HL-60/S4 treated with retinoic acid at 250 ng/mL for 4 days and 3 days (cell line): ENCODE results near the gene KPNA6.

ENCODE experiments used
- in situ Hi-C: fragments of 300-500 bp; cut with MboI; formaldehyde crosslinking; loops from 2 replicates; pipeline ENCODE4 v1.7.0; 2022; ENCODE audit warnings: low sequenced_read_pairs

Gene KPNA6

DNA sequence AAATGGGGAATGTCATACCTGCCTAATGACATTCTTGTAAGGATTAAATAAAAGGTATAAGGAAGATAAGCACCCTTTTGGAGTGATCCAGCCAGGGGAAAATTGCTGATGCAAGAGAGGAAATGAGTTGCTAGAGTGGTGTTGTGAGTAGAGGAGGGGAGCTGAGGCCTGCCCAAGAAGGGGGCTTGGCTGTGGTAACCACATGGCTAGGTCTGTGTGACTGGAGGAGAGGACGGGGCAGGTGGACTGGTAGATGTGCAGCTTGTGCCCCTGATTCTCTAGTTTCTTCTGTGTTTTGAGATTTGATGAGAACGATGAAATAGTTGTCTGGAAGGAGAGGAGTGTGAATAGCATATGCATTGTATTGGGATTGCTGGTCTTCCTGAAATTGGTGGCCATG is 78.2 kb downstream of the KPNA6 start:
- in situ Hi-C loops, result no loop called here

DNA sequence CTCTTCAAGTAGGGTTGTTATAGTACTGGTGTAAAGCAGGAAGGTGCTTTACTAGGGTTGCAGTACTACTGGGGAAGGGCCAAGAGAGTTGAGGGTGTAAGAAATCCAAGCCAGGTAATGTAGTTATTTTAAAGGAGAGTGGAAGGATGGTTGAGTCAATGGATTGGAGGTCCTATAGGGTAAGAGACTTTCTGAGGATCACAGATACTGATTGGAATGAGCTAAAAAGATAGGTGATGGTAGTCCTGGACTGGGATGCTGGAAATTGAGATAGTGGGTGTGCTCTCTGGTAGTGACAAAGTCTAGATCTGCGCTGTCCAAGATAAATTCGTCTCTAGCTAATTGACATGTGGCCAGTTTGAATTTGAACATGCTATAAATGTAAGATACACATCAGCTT is 78.6 kb downstream of the KPNA6 start:
- in situ Hi-C loops, result no loop called here

DNA sequence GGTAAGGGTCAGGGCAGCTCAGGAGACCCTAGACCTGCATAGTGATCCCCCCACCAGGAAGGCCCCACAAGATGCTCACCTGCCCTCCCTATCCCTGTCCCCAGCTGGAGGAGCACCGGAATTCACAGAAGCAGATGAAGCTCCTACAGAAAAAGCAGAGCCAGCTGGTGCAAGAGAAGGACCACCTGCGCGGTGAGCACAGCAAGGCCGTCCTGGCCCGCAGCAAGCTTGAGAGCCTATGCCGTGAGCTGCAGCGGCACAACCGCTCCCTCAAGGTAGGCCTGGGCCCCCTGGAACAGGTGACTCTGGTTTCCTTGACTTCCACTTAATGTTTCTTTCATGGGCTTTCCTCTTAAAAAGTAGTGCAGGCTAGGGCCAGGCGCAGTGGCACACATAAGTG is 80.0 kb downstream of the KPNA6 start:
- in situ Hi-C loops, result no loop called here

DNA sequence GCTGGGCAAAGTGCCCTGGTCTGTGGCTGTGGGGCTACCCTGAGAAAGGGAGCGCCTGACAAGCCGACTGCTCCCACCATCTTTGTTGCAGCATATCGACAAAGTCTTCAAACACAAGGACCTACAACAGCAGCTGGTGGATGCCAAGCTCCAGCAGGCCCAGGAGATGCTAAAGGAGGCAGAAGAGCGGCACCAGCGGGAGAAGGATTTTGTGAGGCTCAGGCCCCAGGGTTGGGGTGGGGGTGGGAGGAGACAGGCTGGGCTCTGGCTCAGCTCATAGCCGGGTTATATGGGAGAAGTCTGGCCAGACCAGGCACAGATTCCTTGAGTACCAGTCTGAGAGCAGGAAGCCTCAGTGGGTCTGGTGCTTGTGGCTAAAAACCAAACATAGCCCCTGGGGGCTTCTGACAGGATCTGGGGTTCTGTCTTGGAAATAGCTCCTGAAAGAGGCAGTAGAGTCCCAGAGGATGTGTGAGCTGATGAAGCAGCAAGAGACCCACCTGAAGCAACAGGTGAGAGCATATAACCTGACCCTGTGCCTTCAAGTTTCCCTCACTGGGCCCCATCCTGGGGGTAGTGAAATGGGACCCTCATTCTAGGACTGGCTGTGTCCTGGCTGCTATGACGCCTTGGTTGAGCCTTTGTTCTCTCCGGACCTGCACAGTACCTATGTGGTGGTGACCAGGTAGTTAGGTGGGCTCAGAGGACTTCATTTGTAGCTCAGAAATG is 84.5 kb downstream of the KPNA6 start:
- in situ Hi-C loops, result no loop called here

DNA sequence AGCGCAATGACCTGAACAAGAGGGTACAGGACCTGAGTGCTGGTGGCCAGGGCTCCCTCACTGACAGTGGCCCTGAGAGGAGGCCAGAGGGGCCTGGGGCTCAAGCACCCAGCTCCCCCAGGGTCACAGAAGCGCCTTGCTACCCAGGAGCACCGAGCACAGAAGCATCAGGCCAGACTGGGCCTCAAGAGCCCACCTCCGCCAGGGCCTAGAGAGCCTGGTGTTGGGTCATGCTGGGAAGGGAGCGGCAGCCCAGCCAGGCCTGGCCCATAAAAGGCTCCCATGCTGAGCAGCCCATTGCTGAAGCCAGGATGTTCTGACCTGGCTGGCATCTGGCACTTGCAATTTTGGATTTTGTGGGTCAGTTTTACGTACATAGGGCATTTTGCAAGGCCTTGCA is 87.1 kb downstream of the KPNA6 start:
- in situ Hi-C loops, result no loop called here

DNA sequence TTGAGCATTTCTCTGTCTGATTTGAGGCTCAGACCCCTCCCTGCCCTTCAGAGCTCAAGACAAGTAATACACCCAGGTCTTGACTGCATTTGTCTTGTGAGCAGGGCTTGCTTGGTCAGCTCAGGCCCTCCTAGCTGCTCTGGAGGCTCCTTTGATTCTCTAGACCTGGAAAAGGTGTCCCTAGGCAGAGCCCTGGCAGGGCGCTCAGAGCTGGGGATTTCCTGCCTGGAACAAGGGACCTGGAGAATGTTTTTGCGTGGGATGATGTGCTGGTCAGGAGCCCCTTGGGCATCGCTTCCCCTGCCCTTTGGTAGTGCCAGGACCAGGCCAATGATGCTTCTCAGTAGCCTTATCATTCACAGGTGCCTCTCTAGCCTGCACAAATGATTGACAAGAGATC is 87.7 kb downstream of the KPNA6 start:
- in situ Hi-C loops, result no loop called here

DNA sequence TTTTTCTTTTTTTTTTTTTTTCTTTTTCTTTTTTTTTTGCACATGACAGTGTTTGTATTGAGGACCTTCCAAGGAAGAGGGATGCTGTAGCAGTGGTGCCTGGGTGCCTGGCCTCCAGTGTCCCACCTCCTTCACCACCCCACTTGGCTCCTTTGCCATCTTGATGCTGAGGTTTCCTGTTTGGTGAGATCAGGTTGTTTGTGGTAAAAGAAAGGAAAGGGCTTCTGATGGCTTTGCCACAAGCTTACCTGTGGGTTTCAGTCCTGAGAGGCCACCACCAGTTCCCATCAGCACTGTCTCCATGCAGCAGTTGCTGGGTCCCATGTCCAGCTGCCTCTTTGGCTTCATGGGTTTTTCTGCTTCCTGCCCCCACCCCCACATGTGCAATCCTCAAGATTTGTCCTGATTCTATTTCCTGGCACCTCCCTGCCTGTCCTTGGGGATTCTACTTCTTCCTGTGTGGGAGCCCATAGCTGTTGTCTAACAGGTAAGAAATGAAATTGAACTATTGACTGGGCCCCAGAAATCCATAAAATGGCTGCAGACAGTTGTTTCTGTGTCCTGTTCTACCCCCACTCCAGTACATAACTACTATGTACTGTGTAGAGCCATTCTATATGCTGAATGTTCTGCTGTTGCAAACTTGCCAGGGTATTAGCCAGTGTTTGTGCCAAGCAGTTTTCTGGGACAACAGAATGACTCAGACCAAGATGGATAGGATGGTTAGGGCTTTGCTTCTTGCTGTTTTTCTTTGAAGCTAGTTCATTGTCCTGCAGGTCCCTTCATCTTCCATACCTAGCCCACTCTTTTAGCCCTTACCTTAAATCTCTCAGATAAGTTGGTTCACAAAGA is 88.3 kb downstream of the KPNA6 start:
- in situ Hi-C loops, result no loop called here

DNA sequence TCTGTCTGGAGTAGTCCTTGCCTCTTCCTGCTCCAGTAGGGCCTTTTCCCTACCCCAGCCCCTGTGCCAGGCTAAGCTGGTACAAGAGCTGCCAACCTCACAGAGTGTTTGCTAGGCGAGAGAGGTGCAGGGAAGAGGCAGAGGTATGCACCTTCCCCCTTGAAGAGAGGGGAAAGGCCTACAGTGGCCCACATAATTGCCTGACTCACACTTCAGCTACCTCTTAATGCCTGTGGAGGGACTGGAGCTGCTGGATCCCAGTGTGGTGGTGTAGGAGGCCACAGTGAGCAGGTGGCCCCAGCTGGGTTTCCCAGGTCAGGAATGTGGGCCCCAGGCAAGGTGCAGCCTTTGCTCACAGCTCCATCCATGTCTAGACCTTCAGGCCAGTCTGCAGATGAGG is 89.2 kb downstream of the KPNA6 start:
- in situ Hi-C loops, result no loop called here

DNA sequence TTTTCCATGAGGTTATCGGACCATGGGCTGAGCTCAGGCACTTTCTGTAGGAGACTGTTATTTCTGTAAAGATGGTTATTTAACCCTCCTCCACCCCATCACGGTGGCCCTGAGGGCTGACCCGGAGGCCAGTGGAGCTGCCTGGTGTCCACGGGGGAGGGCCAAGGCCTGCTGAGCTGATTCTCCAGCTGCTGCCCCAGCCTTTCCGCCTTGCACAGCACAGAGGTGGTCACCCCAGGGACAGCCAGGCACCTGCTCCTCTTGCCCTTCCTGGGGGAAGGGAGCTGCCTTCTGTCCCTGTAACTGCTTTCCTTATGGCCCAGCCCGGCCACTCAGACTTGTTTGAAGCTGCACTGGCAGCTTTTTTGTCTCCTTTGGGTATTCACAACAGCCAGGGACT is 90.0 kb downstream of the KPNA6 start:
- in situ Hi-C loops, result no loop called here

DNA sequence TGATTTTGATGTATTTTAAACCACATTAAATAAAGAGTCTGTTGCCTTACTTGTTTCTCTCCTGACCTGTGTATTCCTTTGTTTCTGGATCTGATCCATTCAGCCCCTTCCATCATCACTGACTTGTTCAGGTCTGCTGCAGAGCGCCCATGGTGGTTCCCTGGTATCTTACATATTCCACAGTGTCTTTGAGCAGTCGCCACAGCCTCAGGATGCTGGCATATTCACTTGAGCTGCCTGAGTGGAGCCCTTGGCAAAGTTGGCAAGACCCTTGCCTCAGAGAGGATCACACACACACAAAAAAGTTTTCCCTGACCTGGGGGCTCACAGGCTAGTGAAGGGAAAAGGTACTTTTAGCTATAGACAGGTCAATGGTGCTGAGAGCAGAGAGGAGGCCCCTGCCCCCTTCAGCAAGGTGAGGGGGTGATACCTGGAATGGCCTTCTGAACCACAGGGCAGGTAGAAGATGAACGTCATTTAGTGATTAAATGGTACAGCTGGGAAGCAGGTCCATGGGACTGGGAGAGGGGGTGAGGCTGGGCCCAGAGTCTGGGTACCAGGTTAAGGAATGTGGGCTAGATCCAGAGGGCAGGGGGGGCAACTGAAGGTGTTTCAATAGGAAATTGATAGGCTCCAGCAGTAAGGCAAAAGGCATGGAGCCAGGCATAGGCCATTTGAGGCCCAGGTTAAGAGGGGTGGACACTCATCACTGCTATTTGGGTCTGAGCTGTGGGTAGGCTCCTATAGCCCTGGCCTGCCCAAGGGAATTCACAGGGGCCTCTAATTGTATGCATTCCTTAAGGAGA is 90.6 kb downstream of the KPNA6 start:
- in situ Hi-C loops, result no loop called here

DNA sequence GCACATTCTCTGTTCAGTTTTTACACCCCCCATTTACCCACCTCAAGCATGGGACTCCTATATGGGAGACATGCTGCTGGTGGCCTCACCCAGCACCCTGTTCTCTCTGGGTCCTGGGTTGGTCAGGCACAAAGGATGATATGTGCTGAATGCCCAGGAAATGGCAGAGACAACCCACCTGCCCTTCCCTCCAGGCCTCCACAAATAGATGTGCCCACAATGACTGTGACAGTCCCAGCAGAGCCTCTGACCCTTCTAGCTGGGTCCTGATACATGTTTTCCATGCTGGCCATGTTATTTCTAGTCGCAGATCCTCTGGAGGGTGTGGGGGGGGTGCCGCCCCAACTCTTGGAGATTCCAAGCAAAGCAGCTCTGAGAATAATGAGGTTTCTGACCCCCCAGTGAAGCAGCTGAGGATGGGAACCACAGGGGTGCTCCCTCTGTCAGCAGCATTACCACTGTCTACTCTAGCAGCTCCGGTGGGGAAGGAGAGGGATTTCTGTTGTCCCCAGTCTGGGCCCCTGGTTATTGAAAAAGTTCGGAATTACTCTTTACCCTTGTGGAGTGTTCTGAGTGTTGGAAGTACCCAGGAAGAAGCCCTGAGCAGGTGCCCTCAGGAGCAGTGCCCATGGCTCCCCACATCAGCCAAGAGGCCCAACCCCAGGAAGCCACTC is 91.3 kb downstream of the KPNA6 start:
- in situ Hi-C loops, result no loop called here

DNA sequence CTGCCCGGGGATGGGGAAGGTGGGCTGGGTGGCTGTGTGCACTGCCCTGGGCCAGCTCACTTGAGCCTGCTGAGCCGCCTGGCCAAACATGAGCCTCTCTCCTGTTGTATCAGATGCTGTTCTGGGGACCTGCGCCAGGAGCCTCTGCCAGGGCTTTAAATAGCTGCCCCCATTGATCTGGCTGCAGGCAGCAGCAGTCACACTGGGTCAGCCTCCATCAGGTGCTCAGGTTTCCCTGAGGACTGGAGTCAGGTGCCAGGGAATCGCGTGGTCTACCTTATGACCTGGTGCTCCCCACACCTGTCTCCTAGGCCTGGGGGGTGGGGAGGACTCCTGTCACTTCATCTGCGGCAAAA is 91.8 kb downstream of the KPNA6 start:
- in situ Hi-C loops, result no loop called here

DNA sequence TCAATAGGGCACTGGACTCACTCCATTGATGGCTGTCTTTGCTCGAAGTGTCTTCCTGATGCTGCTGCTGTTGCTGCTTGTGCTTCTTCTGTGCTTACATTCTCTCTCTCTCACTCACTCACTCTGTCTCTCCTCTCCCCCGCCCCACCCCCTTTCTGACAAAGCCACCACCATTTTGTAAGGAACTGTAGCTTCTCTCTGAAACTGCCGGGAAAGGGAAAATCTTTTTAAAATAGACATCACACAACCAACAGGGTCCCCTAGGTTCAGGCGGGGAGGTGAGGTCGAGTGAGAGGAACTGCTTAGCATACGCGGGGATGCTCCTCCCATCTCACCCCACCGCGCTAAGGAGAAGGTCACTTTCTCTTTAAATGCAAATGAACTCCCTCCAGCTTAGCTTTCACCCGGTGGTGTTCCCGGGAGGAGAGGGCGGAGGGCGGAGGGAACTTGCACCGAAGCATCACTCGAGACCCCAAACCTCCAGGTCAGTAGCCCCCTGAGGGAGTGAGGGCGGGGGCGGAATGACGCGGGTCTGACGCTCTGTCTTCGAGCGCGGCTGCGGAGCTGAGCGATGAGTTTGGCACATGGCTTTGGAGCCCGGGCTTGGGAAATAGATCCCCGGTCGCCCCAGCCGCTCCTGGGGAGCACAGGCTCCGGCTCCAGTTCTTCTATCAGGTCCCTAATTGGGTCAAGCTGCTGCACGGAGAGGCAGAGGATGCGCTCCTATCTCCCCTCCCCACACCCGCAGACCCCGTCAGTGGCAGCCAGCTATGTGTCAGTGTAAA is 92.6 kb downstream of the KPNA6 start, which contains the start of gene CCDC28B:
CCDC28B (plus strand) TSS at position 370 of the 785 bp plus-strand sequence. CDS start 1,341 bp downstream, outside the sequence.
- in situ Hi-C loops, result no loop called here

DNA sequence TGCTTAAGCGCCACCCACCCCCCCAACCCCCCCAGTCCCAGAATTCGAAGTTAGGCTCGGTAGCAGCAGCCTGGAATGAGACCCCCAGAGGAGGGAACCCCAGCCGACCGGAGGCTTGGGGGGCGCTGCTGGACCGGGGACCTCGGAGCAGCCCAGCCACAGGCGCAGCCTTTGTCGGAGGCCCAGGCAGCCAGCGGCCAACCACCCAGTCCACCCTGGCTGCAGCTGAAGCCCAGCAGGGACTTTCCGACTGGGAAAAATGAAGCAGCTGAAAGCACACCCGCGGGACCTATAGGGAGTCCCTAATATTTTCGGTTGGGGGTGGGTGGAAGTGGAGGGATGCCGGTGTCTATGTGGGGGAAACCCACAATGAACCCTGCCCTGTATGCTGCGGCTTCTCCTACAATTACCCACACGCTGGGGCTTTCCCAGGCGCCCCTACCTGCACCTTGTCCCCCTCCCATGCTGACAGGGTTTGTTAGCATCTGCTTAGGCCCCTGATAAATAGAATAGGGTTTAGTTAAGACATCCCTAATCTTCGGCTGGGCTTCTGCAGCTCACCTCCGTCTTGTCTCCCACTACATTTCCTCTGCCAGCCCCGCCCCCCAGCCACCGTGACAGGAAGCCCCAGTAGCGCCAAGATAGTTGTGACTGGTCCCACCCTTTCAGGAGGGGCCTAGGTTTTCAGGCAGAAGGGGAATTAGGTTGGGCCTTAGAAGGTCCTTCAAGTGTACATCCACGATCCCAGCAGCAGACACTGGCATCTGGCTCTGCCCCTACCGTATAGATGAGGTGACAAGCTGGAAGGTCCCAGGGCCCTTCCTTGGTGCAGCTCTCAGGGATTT is 93.4 kb downstream of the KPNA6 start:
- in situ Hi-C loops, result no loop called here

DNA sequence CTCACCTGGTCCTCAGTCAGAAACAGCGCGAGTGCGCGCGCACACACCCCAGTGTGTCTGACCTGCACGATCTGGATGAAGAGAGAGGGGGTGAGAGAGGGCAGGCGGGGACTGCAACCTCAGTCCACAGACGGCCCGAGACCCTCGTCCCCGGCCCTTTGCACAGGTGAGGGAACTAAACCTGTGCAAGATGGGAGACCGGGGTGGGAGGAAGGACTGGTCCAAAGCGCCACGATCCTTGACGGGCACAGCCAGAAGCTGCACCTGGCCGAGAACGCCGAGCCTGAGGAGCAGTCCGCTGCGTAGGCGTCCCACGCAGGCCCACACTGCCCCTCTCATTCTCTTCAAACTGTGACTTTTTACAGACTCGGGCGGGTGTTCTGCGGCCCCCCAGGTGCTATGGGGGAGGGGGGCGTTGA is 97.1 kb downstream of the KPNA6 start:
- in situ Hi-C loops, result no loop called here

DNA sequence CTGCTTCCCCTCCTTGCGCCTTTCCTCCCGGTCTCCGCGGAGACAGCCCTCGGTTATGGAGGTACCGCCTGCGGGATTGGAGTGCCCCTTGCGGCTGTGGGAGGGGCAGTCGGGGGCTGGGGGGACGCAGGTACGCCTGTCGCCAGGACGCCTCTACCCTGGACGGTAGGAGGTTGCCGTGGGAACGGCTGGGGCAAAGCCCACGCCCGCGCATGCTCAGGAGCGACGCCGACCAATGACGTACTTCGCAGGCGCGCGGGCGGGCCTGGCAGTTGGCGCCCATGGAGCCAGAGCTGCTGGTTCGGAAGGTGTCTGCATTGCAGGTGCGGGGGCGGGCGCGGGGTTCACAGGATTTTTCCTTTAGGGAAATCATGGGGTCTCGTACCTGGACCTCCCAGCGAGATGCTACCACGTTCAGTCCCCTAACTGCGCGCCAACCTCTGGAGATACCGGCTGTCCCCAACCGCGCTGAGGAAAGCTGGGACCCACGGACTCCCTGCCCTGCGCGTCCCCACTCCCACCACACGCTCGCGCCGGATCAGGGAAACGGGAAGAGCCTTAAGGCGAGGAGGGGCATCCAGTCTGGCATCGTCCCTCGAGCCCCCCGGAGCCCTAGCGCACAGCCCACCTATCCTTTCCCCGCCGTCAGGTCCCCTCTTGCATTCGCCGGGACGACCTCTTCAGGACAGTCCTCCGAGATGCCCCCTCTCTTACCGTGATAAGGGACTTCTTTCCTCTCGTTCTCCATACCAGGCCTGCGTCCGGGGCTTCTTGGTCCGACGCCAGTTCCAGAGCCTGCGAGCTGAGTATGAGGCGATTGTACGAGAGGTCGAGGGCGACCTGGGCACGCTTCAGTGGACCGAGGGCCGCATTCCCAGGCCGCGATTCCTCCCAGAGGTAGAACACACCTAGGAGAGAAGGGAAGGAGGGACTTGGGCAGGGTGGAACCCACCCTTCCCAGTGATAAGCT is 97.8 kb downstream of the KPNA6 start, which contains the start of gene IQCC:
IQCC (plus strand) TSS at position 271 of the 970 bp plus-strand sequence; CDS start at position 282, 11 bp downstream.
- in situ Hi-C loops, result no loop called here

DNA sequence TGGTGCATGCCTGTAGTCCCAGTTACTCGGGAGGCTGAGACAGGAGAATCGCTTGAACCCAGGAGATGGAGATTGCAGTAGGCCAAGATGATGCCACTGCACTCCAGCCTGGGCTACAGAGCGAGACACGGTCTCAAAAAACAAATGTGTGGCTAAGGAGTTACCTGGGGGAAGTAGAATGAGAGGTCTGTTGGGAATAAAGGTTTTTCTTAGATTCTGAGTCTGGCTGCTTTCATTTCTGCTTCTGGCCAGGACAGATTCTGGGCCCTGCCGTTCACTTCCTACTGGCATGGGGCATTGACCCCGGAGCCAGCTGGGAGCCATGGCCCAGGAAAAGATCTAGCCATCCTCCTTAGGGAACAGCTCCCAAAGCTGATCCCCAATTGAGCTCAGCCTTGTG is 100.6 kb downstream of the KPNA6 start:
- in situ Hi-C loops, result no loop called here

DNA sequence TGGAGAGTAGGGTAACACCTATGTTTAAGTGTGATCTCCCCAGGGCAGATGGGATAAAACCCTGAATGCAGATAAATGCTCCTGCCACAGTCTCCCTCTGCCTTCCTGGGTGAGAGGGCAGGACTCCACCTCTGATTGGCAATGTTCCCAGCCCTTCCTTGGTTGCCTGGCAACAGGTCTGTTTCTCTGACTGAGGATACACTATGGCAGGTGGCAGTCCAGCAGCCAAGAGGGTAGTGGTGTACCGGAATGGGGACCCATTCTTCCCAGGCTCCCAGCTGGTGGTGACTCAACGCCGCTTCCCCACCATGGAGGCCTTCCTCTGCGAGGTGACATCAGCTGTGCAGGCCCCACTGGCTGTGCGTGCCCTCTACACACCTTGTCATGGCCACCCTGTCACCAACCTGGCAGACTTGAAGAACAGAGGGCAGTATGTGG is 101.1 kb downstream of the KPNA6 start, which contains the start of gene DCDC2B:
DCDC2B (plus strand) TSS at position 199 of the 438 bp plus-strand sequence; CDS start at position 204, 5 bp downstream.
- in situ Hi-C loops, result no loop called here
